Anterior cingulate cortex (tissue), 58 donors: ENCODE measurements around the gene ADAMTS9.
A peak's percentile ranks its signal among the peaks of the same experiment; 100 is the strongest.

ENCODE experiments used
- DNase-seq, 58 donors: peaks; one replicate each; lab custom pipeline; 2025; lab: John Stamatoyannopoulos, UW

ADAMTS9 gene

DNA sequence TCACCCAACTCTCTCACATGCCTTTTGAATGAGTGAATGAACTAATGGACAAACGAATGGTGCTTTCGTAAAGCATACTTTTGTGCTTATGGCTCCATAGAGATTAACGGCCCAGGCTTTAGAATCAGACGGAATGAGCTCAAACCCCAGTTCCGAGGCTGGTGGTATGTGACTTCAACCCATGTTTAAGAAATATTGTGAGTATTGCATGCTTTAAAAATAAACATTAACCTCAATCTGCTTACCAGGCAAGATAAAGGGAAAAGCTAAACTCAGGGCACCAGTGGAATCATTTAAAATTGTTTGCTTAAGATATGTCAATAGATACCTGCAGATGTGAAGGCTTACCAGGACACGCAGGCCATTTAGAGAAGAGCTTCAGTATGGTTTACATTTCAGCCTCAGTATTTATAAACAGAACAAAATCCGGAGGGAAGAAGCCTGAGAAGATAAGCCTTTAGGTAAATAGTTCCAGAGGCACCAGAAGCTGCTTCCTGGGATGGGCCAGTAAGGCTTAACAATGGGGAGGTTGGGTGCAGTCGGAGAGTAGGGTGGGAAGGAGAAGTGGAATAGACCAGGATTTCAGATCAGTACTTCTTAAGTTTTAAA lies 186.4 kb downstream of the ADAMTS9 start:
- no peak for DNase-seq

DNA sequence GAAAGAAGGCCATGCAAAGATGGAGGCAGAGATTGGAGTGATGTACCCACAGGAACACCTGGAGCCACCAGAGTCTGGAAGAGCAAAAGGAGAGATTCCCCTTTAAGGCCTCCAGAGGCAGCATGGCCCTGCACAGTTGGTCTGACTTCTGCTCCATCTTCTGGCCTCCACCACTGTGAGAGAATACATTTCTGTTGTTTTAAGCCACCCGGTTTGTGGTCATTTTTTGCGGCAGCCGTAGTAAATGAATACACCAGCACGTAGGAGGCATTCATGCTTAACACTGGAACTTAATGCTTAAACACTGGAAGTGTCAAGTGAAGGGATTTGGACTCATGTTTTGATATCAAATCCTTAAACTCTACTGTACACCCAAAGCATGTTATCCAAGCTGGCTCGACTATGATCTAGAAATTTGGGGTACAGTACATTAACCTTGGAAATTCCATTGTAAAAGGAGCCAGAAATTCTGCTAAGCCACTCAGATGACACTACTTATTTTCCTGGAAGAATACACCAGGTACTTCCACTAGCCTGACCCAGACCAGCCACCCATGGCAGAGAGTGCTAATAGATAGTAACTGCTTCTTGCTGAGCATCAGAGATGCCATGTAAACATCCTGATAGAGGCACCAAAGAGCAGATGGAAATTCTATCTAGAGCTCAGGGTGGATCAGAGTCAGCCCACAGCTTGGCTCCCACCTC lies 190.9 kb downstream of the ADAMTS9 start:
- no peak for DNase-seq

DNA sequence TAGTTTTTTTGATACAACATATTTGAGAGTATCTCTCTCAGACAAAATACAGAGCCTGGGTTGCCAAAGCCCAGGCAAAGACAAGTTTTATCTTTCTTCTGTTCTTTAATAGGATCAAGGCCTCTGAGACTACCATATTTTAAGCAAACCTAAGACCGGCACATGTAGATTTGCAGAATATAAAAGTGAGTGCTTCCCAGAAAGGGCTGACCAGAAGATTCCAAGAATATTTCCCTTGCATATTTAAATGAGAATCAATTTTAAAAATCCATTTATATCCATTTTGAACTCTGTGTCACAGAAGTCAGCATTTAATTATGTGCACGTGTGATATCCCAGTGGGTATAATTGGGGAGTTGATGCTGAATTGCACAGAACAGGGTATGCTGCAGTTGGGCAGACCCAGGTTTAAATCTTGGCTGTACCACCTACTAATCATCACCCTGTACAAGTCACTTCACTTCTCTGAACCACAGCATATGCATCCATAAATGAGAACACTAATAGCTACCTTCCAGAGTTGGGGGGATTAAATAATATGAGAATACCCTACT lies 191.9 kb downstream of the ADAMTS9 start:
- no peak for DNase-seq

GRCh38 chr3:64495121-64495780 lies 192.5 kb downstream of the ADAMTS9 start:
- DNase-seq: no peak

- DNase-seq: peak in 20 of 58 donors; percentile 1 to 54 (median 16)
Measured at GRCh38 chr3:64494526-64494925, 193.3 kb downstream of the ADAMTS9 start.

DNA sequence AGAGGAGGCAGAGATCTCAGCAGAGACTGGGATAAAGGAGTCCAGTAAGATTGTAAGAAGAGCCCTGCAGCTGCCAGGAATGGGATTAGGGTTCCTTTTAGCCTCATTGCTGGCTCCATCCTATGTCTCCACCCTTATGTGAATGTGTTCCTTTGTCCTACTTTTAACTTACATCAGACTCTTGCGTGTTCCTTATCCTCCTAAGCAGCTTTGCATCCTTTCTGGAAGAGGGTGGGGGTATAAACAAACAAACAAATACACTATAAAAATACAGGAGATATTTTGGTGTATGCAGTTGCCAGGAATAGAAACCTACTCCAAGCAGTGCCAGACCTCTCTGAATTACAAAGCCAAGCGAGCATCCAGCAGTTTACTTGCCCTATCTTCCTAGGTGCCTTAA lies 194.7 kb downstream of the ADAMTS9 start:
- no peak for DNase-seq

DNA sequence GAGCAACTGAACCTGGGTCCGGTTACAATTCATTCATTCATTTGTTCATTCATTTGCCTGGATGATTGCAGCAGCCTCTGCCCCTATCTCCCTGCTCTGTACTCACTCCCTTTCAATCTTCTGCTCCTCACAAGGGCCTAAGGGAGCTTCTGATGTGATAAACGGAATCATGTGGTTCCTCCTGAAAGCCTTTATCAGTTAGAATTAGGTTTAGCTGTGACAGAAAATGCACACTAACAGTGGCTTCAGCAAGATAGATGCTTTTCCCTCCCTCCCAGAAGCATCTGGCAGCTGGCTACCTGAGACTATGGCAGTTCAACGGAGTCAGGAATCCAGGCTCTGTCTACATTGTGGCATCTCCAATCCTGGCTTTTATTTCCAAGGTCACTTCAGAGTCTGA lies 196.0 kb downstream of the ADAMTS9 start:
- no peak for DNase-seq

DNA sequence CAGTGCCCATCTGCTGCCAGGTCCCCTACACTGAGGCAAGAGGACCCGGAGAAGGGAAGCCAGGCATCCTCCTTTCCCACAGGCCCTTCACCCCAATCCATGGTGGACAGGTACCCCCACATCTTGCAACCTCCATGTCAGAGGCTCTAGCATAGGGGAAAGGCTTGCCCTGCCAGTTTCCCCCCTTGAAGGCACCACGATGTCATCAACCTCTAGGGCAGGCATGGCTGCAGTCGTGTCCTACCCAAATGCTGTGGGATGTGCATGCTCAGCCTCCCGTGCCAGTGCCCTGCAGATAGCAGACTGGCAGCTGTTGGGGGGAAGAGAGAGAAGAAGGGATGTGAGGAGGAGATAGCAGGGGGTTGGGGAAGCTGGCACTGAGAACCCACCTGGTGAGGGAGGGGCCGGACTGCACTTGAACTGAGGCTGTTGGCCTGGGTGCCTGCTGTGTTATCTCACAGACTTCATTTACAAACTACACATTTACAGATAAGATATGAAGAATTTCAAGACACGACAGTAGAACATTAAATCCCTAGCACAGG lies 197.5 kb downstream of the ADAMTS9 start:
- no peak for DNase-seq

- DNase-seq: peak in 4 of 58 donors; percentile 0 to 16 (median 8)
Measured at GRCh38 chr3:64489361-64490044, 198.3 kb downstream of the ADAMTS9 start.

DNA sequence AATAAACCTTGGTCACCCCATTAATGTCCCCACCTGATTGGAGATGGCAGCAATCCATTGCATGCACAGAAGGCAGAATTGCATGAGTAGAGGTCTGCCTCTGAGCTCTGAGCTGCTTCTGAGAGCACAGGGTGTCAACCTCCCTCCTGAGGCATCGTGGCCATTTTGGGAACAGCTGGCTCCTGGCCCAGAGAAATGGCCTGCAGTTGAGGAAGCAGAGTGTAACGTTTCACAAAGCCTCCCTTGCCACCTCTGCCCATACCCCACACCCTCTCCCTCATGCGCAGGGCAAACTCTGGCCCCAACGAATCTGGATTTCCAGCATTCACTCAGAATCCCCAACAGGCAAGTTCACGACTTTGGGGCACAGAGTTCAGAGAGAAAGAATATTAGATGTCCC lies 198.9 kb downstream of the ADAMTS9 start:
- peak in 1 of 58 donors; percentile 1 for DNase-seq

GRCh38 chr3:64484289-64484992 lies 203.4 kb downstream of the ADAMTS9 start:
- DNase-seq: peak in 55 of 58 donors; percentile 12 to 87 (median 68)

- DNase-seq: no peak
Measured at GRCh38 chr3:64483467-64483866, 204.3 kb downstream of the ADAMTS9 start.

GRCh38 chr3:64475037-64475436 lies 212.8 kb downstream of the ADAMTS9 start:
- DNase-seq: no peak

DNA sequence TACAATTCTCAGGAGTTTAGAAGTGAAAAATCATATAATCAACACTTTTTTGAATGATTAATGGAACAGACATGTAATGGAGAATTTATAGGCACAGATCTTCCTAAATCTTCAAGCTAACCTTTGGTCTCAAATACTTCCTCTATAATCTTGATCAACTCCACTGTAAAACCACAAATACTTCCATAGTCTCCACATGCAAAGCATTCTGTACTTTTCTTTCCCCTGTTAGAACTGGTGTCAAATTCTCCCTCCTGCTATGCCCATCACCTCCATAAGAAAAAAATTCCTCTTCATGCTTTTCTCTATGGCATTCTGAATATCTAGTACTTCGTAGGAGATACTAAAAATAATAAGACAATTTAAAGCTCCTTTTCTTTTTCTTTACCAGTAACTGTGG lies 214.3 kb downstream of the ADAMTS9 start:
- DNase-seq: no peak

- no peak for DNase-seq
Measured at GRCh38 chr3:64470436-64470835, 217.4 kb downstream of the ADAMTS9 start.

DNA sequence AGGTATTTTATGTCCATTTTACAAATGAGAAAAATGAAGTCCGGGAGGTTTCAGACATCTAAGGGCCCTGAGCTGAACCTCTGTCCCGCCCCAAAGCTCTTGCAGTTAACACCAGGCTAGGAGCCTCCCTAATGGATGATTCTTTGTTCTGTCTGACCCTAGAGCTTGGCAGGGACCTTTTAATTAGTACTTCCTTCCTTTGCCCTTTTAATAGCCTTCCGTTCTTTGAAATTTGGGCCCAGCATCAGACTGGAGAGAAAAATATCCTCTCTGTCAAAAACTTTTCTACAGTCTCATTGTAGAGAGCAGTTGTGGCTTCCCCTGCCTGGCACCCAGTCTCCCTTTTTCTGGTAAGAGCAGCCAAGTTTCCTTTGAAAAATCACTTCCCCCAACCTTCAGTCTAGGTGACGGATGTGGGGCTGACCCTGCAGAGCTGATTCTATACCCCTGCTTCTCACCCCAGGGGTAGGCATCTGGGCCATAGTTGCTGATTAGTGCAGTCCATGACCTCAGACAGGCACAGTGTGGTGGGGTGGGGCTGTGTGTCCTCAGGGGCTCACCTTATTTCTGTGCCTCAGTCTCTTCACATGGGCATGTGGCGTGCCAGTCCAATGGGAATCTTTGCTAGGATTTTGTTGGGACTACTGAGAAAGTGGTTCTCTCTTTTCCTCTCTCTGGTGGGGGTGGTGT lies 220.4 kb downstream of the ADAMTS9 start:
- DNase-seq: peak in 1 of 58 donors; percentile 26
